Measurements from ENCODE around the gene CES1. TPM values are rescaled to one million over a fixed set of nuclear protein-coding genes. Genes with fewer than 3 reads are reported as not detected.

CES1 gene
- total RNA-seq: 0.36 and 0.65 TPM in 2 replicates

GRCh38 chr16:55832773-55833691 lies at the start of gene CES1:
Gene CES1, minus strand, starts transcription at chr16:55833096. Its CDS starts 41 bp downstream, at chr16:55833055.

DNA sequence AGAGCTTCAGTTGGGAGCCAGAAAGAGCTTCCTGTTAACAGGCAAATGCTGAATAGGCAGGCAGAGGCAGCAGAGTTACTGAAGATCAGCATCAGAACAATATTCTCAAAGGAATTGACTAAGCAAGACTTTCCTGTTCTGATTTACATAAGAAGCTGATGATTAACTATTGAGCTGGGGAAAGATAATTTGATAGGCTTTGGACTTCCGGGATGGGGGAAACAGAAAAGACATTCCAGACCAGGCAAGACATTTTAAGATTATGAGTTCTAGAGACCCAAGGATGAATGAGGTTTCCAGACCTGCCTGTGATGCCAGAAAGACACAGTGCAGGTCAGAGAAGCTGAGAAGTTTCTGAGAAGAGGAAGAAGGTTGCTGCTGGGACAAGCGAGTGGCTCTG lies 42.4 kb upstream of the CES1 start, which contains the start of gene CES5A:
CES5A (minus strand) TSS at position 101 of the 400 bp plus-strand sequence. CDS start 152 bp downstream, outside the sequence.

Other genes with a start within 250 kb of the CES1 start
- gene SLC6A2, start 177.1 kb downstream of the CES1 start, total RNA-seq: under 0.01 TPM in 1 of 2 replicates, not detected in the other
- gene CES5A, start 42.3 kb upstream of the CES1 start, total RNA-seq: not detected in 2 replicates